Posterior cingulate gyrus (tissue), 11 donors: ENCODE data around the gene CCDC187.
"Not testable (repeated sequence)": the region's sequence is repeated elsewhere in the genome, so short reads cannot be mapped to it uniquely, and the experiment has no call there.

Experiments
- DNase-seq, 10 donors: peaks; one replicate each; pipeline versions ENCODE4 v3.0.0 to v3.0.0-alpha.2; 2020 to 2021; ENCODE audit warnings: mixed read lengths in 3 of 10
- intact Hi-C: fragments of 100-400 bp; cut with DNase I; formaldehyde crosslinking; loops from one replicate; pipeline ENCODE4 v1.15.1; 2023

Gene CCDC187

DNA sequence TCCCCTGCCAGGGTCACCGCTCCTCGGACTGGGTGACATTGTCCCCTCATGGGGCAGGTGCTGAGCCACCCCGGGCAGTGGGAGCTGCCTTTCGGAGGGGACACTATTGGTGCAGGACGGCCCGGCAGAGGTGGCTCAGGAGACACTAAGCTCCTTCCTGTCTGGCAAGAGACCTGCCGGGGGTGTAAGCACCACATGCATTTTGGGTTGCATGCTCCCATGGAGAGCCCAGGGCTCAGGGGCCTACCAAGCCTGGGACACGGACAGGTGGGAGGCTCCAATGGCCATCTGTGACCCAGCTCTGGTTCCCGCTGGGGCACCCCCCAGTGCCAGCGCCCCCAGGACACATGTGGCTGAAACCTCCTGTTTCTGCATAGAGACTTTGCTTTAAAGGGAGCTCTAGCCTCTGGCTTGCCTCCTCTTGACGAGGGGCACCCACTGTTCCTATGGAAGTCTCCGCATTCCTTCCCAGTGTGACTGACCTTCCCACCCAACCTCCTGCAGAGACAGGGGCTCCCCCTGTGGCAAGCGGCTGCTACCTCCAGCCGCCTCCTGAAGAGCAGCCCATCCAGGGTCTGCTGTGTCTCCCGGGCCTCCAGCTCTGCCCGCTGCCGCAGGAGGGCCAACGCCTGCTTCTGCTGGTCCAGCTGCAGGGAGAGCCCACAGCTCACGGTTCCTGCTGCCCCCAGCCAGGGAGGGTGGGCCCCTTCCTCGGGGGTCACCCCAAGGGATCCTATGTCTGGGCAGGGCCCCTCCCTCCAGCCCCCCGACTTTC lies 28.1 kb downstream of the CCDC187 start:
- no peak for DNase-seq
- intact Hi-C loops = no loop called here

DNA sequence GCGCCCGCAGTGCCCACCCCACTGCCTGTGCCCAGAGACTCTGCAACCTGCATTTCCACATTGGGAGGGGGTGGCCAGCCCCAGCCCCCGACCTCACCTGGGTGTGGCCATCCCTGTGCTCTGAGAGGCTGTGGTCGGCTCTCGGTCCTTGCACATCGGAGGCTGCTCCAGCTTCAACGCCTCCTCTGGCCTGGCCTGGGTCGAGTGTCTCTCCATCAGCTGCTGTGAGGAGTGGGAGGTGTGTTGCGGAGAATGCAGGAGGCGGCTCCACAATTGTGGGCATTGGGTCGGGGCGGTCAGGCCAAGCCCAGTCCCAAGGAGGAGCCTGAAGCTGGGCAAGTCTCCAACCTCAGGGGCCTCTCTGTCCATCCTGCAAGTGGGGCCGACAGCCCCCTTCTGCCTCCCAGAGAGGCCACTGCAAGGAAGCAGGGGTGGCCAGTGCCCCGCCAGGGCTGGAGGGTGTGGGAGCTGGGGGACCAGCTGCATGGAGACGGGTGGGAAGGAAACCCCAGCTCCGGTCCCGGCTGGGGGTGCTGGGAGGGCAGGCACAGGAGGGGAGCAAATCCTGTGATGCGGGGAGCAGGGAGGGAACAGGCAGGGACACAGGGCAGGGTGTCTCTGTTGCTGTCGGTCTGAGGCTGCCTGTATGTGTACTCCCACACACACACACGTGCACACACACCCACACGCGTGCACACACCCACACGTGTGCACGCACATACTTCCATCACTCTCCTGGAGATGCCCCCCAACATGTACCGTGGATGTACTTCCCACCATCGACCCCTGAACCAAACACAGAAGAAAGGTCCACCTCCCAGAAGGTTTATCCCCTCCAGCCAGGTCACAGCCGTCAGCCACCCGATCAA lies 28.9 kb downstream of the CCDC187 start:
- intact Hi-C loops = no loop called here
- no peak for DNase-seq

DNA sequence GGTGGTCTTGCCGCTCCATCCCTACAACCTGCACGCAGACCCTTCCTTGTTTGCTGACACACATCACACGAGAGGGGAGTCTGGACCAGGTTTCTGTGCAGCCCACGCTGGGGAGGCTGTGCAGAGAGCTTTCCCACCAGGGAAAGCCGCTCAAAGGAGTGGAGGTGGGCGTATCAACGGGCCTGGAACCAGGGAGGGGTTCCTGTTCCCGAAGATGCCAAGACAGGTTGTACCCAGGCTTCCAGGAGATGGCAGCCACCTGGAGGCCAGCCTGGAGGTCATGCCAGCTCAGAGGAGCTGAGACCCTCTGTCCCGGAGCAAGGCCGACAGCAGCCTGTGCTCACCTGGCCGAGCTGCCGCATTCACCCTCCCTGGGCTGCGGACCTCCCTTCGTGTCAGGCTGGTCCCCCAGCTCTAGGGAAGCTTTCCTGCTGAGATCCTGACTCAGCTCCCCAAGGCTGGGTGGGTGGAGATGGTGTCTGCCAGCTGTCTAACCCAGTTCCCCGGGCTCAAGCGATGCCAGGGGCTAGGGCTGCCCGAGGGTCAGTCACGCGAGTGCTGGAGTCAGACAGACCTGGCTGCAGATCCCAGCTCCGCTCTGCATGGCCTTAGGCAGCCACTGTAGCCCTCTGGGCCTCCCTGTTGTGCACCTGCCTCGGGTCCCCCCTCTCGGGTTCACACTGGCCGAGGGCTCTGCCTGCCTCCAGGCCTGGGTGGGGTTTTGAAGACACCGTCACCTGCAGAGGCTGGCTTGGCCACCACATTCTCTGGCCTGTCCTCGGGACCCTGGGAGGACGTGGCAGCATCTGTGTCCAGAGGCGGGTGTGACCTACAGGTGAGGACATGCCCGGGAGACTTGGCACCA lies 29.7 kb downstream of the CCDC187 start:
- DNase-seq = no peak
- intact Hi-C loops = no loop called here

DNA sequence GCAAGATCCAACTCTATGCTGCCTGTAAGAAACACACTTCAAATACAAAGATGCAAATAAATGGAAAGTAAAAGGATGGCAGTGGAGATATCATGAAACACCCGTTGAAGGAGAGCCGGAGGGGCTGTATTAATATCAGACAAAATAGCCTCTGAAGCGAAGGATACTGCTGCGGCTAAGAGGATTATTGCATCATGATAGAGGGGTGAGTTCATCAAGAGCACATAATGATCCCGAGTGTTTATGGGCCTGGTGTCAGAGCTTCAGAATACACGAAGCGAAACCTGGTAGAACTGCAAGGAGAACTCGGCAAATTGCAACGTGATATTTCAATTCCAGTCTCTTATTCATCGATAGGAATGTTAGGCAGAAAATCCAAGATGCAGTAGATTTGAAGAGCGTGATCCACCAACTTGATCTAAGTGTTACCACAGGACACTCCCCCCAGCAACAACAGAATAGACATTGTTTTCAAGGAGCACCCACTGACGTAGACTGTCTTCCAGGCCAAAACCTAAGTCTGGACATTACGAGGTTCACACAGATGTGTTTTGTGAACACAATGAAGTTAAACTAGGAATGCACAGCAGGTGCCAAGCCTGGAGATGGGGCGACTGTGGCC lies 30.5 kb downstream of the CCDC187 start:
- no peak for DNase-seq
- intact Hi-C loops = no loop called here

DNA sequence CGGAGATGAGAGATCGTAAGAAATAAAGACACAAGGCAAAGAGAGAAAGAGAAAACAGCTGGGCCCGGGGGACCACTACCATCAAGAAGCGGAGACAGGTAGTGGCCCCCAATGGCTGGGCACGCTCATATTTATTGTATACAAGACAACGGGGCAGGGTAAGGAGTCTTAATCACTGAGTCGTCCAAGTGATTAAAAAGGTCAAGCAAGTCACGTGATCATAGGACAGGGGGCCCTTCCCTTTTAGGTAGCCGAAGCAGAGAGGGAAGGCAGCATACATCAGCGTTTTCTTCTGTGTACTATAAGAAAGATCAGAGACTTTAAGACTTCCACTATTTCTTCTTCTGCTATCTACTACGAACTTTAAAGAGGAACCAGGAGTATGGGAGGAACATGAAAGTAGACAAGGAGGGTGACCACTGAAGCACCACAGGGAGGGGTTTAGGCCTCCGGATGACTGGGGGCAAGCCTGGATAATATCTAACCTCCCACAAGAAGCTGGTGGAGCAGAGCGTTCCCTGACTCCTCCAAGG lies 33.7 kb downstream of the CCDC187 start:
- intact Hi-C loops = no loop called here
- no peak for DNase-seq

DNA sequence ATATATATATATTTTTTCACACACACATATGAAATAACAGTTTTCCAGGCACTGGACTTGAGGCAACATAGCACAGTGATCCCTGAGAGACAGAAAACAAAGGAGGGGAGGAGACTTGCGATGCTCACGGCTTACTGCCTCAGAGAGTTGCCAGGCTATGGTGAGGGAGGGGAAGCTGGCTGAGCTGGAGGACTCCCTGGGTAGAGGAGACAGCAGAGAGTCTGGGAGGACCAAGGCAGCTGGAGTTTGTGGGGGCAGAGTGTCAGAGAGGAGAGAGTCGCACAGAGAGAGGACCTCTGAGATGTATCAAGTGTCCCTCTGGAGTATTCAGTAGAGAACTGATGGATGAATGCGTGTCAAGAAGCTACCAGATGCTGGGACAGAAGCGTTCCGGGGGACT lies 35.2 kb downstream of the CCDC187 start:
- intact Hi-C loops = no loop called here
- no peak for DNase-seq

DNA sequence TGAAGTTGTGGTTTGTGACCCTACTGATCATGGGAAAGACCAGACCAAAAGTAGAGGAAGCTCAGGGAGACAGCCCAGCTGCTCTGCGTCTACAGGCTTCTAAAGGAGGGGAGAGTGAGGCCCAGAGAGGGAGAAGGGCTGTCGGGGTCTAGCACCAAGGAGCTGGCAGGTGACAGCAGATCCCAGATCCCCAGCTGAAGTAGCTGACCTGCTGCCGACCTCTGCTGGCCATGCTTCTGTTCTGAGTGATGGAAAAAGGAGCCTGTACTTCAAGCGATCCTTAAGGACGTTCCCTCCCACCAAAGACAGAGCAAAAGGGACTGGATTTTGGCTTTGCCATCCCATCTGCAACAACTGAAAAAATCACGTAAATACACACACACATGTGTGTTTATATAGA lies 35.6 kb downstream of the CCDC187 start:
- DNase-seq = no peak
- intact Hi-C loops = no loop called here

DNA sequence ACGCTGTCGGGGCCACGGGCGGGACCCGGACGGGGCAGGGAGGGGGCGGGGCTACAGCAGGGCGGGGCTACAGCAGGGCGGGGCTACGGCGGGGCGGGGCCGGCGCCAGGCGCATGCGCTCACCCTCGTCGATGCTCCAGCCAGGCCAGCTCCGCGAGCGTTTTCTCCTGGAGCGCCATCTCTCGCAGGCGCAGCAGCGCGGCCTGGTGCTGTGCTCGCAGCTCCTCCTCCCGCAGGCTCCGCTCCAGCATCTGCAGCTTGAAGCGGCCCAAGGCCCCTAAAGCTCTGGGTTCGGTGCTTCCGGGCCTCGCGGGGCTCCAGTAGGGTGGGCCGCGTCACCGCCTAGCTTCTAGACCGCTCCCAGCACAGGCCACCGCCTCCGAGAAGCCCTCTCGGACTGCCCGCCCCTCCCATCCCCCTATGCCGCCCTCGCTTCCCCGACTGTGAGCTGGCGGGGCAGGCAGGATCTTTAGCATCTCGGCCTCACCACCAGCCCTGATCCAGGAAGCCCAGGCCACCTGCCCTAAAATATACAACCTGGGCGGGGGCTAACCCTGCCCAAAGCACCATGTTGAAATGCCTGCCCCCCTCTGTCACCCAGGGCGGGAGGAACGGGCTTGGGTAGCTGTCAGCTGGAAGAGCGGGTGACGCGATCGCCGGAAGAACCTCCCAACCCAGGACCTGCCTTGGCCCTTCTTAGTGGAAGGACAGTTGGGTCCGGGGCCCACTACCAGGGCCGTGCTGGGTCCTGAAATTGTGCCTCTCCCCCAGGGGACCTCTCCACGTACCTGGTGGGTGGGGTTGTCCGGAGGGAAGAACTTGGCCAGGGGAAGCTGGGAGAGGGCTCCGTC lies 36.4 kb downstream of the CCDC187 start:
- DNase-seq = peak; percentile 67 to 97 (median 82)
- intact Hi-C loops = loop anchor here (1.0 kb wide), 1 partner anchor 22 kb away; the partner anchor contains the start of gene QSOX2

DNA sequence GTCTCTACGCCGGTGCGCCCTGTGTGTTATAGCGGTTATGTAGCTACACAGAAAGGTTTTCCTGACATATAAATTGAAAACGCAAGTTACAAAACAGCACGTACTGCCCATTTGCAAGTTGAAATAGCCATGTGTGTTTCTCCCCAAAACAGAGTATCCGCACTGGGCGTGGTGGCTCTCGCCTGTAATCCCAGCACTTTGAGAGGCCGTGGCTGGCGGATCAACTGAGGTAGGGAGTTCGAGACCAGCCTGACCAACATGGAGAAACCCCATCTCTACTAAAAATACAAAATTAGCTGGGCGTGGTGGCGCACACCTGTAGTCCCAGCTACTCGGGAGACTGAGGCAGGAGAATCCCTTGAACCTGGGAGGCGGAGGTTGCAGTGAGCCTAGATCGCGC lies 37.3 kb downstream of the CCDC187 start:
- intact Hi-C loops = loop anchor here (1.0 kb wide), 1 partner anchor 21 kb away; the partner anchor contains the start of gene QSOX2
- DNase-seq = not testable (repeated sequence)

DNA sequence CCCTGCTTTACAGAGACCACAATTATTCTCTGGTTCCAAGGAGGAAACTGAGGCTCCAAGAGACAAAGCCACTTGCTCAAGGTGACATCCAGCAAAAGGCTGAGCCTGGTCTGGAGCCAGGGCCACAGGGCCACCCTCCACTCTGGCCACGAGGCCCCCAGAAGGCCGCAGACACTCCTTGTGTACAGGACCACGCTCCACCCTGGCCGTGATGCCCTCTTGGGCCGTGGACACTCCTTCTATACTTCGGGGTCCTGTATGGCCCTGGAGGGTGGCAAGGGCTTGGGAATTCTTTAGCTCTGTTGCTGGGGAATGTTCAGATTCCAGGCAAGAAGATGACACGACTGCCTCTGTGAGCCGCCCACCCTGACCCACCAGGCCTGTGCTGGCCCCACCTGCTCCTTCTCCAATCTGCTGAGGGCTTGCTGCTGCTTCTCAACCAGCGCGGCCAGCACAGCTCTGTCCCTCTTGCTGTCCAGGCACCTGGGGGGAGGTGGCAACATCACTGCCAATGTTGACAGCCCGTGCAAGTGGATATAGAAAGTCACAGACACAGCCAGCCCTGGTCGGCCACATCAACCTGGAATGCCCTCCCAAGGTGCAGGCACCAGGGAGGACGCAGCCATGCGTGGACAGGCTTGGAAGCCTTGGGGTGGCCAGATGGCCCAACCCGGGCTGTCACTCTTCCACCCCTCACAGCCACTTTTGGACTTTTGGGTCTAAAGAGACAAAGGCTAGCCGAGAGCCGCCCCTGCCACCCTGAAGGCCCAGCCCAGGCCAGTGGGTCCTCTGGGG lies 38.1 kb downstream of the CCDC187 start:
- intact Hi-C loops = no loop called here
- DNase-seq = no peak

DNA sequence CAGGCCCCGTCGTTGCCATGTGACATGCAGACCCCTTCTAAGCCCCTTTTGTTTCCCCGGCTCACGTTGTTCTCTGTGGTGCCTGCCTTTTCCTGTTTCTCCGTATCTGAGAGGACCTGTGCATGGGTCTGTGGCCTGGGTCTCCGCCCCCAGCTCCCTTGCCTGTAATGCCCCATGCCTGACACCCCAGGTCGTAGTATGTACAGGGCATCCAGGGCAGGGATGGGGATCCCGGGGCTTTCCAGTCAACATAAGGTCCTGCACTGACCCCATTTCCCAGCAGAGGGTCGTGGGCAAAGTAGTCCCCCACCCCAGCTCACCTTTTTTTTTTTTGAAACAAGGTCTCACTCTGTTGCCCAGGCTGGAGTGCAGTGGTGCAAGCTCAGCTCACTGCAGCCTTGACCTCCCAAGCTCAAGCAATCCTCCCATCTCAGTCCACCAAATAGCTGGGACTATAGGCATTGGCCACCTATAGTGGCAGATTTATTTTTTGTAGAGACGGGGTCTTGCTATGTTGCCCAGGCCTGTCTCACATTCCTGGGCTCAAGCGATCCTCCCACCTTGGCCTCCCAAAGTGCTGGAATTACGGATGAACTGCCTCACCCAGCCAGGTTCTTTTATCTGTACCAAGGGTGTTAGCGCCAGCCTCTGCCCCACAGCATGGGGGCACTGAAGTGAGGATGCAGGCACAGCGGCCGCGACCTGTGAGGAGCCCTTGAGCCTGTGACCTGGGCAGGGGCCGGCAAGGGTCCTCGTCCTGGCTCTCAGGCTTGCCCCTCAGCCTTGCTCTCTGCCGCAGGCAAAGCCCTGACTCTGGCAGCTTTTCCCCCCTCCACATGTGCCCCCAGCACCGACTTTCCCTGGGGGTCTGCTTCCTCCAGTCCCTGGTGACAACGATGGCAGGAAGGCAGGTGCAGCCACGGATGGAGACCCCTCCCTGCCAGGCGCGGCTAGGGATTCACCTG lies 39.2 kb downstream of the CCDC187 start:
- peak in 1 of 10 donors; percentile 56 for DNase-seq
- intact Hi-C loops = no loop called here

DNA sequence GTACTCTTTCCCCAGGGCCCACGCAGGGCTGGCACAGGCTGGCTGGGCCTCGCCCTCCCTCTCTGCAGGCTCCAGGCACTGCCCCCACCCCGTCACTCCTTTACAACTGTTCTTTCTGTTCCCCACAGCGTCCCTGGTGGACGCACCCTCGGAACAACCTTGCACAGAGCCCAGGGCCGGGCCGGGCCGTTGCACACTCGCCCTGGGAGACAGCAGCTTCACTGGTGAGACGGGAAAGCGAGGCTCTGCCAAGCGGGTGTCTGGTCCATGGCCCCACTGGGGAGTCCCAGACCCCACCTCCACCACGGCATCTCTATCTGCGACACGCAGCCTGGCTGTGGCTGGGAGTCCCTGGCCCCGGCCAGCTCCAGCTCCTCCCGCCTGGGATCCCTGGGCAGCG lies 39.9 kb downstream of the CCDC187 start:
- peak in 1 of 10 donors; percentile 76 for DNase-seq
- intact Hi-C loops = no loop called here

DNA sequence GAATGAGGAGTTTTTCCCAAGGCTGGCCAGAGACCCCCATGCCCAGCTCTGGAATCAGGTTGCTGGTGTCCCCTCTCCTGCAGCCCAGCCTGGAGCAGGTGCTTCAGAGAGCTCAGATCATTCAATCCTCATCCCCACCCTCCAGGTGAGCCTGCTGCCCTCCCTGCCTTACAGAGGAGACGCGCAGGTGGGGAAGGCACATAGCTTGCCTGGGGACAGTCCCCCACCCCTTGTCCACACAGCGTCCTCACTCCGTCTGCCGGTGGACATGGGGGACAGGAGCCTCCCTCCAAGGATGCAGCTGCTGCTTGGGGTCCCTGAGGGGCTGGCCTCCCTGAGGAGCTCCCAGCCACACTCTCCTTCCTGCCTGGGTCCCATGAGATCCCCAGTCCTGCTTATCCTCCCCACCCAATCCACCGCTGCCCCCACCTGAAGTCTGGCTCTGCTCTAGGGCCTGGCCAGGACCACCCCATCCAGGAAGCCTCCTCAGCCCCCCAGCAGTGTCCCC lies 41.2 kb downstream of the CCDC187 start:
- intact Hi-C loops = no loop called here
- peak in 1 of 10 donors; percentile 59 for DNase-seq

DNA sequence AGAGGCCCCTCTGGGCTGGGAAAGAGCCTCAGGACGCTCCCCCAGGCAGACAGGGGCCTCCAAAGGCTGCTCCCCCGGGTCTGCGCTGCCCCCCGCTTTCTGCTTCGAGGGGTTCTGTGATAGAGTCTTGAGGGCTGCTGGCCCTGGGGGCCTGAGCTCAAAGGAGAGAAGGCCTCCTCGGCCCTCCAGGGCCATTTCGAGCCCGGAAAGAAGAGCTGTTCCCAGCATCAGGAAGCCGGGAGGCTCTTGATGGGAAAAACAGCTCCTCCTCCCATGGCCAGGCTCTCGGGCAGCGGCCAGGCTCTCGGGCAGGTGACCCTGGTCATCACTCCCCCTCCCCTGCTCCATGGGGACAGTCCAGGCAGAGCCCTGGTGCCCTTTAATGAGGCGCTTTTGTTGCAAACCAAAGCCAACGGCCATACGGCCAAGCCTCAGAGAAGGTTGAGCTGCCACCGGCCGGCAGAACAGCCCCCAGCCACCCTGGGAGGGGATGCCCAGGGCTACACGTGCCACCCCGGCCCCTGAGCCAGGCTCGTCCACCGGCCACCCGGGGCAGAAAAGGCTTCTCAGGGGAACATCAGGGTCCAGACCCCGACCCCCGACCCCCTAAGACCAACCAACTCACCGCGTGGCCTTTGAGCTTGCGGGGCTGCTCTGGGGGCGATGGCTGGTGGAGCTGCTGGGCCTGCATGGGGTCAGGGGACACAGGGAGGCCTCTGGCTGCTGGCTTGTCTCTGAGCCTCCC lies 42.0 kb downstream of the CCDC187 start:
- intact Hi-C loops = no loop called here
- peak in 1 of 10 donors; percentile 81 for DNase-seq

DNA sequence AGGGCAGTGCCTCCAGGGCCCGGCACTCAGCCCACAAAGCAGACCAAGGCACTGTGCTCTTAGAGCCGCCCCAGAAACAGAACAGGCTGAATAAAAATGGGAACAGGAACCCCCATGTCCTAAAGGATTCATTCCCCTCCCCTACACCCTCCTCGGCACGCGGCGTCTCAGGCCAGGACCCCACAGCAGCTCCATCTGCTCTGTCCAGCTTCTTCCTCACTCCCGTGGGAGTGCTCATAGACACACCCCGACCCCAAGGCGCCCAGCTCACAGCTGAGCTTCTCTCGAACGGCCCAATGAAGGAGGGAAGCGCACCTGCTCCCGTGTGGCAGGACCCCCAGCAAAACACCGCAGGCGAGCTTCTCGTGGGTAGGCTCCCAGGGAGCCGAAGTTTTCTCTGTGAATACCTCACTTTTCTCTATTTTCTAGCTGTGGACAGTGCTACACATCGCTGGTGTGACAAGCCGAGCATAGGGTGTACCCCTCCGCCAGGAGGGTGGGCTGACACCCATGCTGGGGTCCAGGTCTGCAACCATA lies 42.9 kb downstream of the CCDC187 start:
- intact Hi-C loops = no loop called here
- DNase-seq = peak in 1 of 10 donors; percentile 54

DNA sequence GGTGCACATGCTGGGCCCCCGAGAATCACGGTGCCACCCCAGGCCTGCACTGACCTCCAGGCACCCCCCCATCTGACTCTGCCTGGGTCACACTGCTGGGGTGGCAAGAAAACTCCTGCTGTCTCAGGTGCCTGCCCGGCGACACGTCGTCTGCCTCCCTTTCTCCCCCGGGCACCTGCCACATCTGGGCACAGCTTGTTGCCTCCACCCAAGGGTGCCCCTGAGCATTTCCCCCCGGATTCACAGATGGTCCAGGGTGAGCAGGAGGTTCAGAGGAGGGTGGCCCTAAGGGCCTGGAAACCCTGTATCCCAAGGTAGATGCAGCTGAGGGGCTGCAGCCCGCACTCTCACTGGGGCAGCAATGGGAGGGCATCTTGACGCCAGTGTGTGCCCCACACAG lies 43.4 kb downstream of the CCDC187 start:
- peak in 1 of 10 donors; percentile 62 for DNase-seq

More for the DNA sequence above, 43.4 kb downstream of the CCDC187 start:
- intact Hi-C loops = no loop called here
